ENCODE data around the gene DCX.

GRCh38 chrX:111431001-111431400 lies 19.0 kb upstream of the DCX start:
- TF ChIP-seq CTCF (IDR thresholded peaks at IDR 0.05; ENCODE audit: poor library complexity) (no peak), EZH2phosphoT487 (IDR thresholded peaks at IDR 0.05; ENCODE audit: low read depth, severe bottlenecking, unreplicated experiment) (no peak), EZH2 (IDR thresholded peaks at IDR 0.05; ENCODE audit: borderline replicate concordance) (no peak)

Data from hepatocyte (in vitro differentiated cells).